HFF-Myc (cell line): Measurements from ENCODE around the gene TMEM135.

Experiments used
- DNase-seq: peaks from one replicate; pipeline ENCODE4 v3.0.0-alpha.2; 2011; ENCODE audit warnings: low read depth; ENCODE audit errors: extremely low read depth
- H3K4me3 ChIP-seq: replicated peaks from 2 replicates; pipeline ENCODE4 v1.5.1; 2011; ENCODE audit warnings: low read depth, mild to moderate bottlenecking, control low read depth, low read length
- TF ChIP-seq, protein P1 (sequence below): IDR thresholded peaks from 2 replicates; pipeline ENCODE4 v1.5.1; 2012; ENCODE audit warnings: mild to moderate bottlenecking, low read depth, low read length, control low read depth; ENCODE audit errors: missing control alignments

TMEM135 gene

GRCh38 chr11:87122852-87123251 is 85.1 kb downstream of the TMEM135 start:
- H3K4me3 ChIP-seq: no peak overlapping the region
- no peak for DNase-seq
- TF ChIP-seq, protein P1, sequence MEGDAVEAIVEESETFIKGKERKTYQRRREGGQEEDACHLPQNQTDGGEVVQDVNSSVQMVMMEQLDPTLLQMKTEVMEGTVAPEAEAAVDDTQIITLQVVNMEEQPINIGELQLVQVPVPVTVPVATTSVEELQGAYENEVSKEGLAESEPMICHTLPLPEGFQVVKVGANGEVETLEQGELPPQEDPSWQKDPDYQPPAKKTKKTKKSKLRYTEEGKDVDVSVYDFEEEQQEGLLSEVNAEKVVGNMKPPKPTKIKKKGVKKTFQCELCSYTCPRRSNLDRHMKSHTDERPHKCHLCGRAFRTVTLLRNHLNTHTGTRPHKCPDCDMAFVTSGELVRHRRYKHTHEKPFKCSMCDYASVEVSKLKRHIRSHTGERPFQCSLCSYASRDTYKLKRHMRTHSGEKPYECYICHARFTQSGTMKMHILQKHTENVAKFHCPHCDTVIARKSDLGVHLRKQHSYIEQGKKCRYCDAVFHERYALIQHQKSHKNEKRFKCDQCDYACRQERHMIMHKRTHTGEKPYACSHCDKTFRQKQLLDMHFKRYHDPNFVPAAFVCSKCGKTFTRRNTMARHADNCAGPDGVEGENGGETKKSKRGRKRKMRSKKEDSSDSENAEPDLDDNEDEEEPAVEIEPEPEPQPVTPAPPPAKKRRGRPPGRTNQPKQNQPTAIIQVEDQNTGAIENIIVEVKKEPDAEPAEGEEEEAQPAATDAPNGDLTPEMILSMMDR: no peak

DNA sequence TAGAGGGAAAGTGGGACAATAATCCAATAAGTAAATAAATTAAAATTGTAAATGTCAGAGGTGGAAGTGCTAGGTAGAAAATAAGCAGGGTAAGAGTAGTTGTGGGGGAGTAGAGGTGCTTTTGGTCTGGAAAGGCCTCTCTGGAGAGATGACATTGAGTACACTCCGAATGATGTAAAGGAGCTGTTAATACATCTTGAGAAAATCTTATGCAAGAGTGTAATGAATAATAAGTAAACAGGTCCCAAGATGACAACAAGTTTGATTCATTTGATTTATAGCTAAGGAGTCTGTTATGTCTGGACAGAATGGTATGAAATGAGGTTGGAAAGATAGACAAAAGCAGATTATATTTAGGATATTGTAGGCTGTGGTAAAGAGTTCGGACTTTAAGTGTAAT is 87.5 kb downstream of the TMEM135 start:
- TF ChIP-seq, protein P1: no peak
- H3K4me3 ChIP-seq: no peak overlapping the region
- DNase-seq: no peak

DNA sequence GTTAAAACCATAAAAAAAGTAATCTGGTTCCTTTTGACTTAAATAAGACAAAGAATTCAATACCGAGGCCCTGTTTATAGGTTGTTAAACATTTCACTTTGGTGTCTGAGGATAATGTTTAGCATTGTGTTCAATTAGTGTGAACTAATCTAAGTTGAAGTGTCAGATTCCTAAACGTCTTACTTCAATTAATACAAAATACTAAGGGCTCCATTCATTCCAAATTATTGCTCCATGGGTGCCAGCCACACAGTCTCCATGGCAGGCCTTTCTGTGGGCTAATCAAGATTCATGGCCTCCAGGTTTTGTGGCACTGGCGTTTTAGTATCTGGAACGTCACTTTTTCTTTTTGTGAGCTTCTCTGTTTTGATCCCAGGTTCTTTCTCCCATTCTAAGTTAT is 89.4 kb downstream of the TMEM135 start:
- no peak for DNase-seq
- TF ChIP-seq, protein P1: no peak
- H3K4me3 ChIP-seq: no peak overlapping the region

- no peak for DNase-seq
- H3K4me3 ChIP-seq: no peak overlapping the region
- TF ChIP-seq, protein P1: no peak
Measured at GRCh38 chr11:87128372-87128771, 90.6 kb downstream of the TMEM135 start.

GRCh38 chr11:87134524-87135106 is 96.9 kb downstream of the TMEM135 start:
- TF ChIP-seq, protein P1: no peak
- no peak overlapping the region for H3K4me3 ChIP-seq
- DNase-seq: no peak

DNA sequence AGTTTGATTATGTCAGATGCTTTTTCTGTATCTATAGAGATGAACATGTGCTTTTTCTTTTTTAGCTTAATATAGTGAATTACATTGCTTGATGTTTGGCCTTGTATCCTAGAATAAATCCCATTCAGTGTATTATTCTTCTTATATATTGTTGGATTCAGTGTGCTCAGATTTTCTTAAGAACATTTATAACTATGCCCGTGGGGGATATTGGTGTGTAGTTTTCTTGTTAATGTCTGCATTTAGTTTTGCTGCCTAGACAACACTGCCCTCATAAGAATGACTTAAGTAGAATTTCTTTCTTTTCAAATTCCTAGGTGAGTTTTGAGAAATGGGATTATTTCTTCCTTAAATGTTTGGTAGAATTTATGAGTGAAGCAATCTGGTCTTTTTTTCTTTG is 98.5 kb downstream of the TMEM135 start:
- TF ChIP-seq, protein P1: no peak
- DNase-seq: no peak
- H3K4me3 ChIP-seq: no peak overlapping the region

DNA sequence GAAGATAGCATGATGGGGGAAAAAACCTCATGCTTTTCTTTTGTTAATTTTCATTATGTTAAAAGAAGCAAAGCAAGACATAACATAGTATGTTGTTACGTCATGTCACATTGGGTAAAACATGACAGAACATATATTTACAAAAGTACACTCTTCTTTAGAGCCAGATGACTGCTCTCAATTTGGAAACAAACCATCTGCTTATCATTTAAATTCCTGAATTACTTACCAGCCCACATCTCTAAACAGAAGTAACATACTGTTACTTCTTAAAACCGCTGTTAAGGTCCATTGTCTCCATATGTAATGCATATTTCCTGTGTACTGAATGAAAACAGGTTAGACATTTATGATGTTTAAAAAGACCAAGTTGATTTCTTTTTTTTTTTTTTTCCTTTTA is 100.0 kb downstream of the TMEM135 start:
- H3K4me3 ChIP-seq: no peak overlapping the region
- TF ChIP-seq, protein P1: no peak
- peak; percentile 64 for DNase-seq
